GM12878 (cell line): ENCODE results near the gene PPFIA3. TPM values are rescaled to one million over a fixed set of nuclear protein-coding genes. Genes with fewer than 3 reads are reported as not detected.
A peak's percentile ranks its signal among the peaks of the same experiment; 100 is the strongest.

Experiments used
- ATAC-seq: fragments of 200-7000 bp; cut with Tn5 transposase; 3 replicates; pipeline ENCODE4 v1.9.1; 2020; ENCODE audit warnings: mild to moderate bottlenecking, moderate library complexity
- BruUV-seq: library from RNA; stranded (reverse); fragments of 400-500 nt; replicated peaks from 2 replicates; lab custom pipeline; 2021; lab: Mats Ljungman, UMichigan
- CTCF ChIA-PET: fragments of 300-600 bp; sonication (Branson Sonifier 250); formaldehyde crosslinking; extraction: SDS; loops from one replicate; lab custom pipeline; 2021; ENCODE audit warnings: inconsistent platforms; lab: Yijun Ruan, JAX
- POLR2A ChIA-PET: fragments of 350-600 bp; formaldehyde crosslinking; extraction: SDS; loops from one replicate; lab custom pipeline; 2021; ENCODE audit warnings: inconsistent platforms; lab: Charles Lee
- RAD21 ChIA-PET: fragments of 300-600 bp; sonication (Branson Sonifier 250); formaldehyde crosslinking; loops from one replicate; lab custom pipeline; 2023; ENCODE audit warnings: antibody characterized with exemption; ENCODE audit not compliant: unreplicated experiment; lab: Charles Lee
- SMC1A ChIA-PET: fragments of 300-600 bp; sonication (Branson Sonifier 250); formaldehyde crosslinking; loops from one replicate; lab custom pipeline; 2023; ENCODE audit not compliant: unreplicated experiment, uncharacterized antibody; lab: Charles Lee
- DNase-seq: peaks from one replicate; pipeline ENCODE4 v3.0.0-alpha.2; 2011; ENCODE audit warnings: low read depth, low spot score
- FAIRE-seq: peaks from 3 replicates; lab custom pipeline; 2011; peaks lifted over from hg19 to GRCh38; lab: Jason Lieb, UNC
- H2AFZ ChIP-seq: 2 replicates; pipeline ENCODE4 v1.6.0; 2011; ENCODE audit warnings: low read depth, low read length, control low read depth; ENCODE audit not compliant: control insufficient read depth
- H3K27ac ChIP-seq: 2 replicates; pipeline ENCODE4 v1.5.1; 2011; ENCODE audit warnings: control low read depth; ENCODE audit not compliant: control insufficient read depth, insufficient read depth
- H3K27me3 ChIP-seq, 2 experiments: replicated peaks in 1 of 2; 2 replicates each; pipeline versions ENCODE4 v1.6.0 to v1.6.1; 2011; ENCODE audit warnings: low read length in 1 of 2; ENCODE audit not compliant: control insufficient read depth in 2 of 2, insufficient read depth in 2 of 2
- H3K36me3 ChIP-seq, 2 experiments: 2 replicates each; pipeline ENCODE4 v1.5.1; 2011; ENCODE audit warnings: low read length in 1 of 2; ENCODE audit not compliant: control insufficient read depth in 2 of 2, insufficient read depth in 2 of 2
- H3K4me1 ChIP-seq: 2 replicates; pipeline ENCODE4 v1.6.1; 2011; ENCODE audit warnings: mild to moderate bottlenecking, low read length, moderate library complexity, mixed read lengths; ENCODE audit not compliant: control insufficient read depth, insufficient read depth
- H3K4me2 ChIP-seq: 2 replicates; pipeline ENCODE4 v1.6.0; 2011; ENCODE audit warnings: control low read depth; ENCODE audit not compliant: control insufficient read depth, insufficient read depth
- H3K4me3 ChIP-seq: fragments of 200-600 bp; sonication (generic); 2 replicates; pipeline ENCODE4 v1.5.1; 2016
- H3K79me2 ChIP-seq: 2 replicates; pipeline ENCODE4 v1.6.0; 2011; ENCODE audit warnings: low read length; ENCODE audit not compliant: control insufficient read depth, insufficient read depth
- H3K9ac ChIP-seq: 2 replicates; pipeline ENCODE4 v1.8.0; 2011; ENCODE audit warnings: low read length, control low read depth, mixed read lengths; ENCODE audit not compliant: control insufficient read depth, insufficient read depth
- H3K9me3 ChIP-seq: replicated peaks from 3 replicates; pipeline ENCODE4 v1.5.1; 2011; ENCODE audit warnings: mild to moderate bottlenecking, low read length; ENCODE audit not compliant: control insufficient read depth, insufficient read depth
- H4K20me1 ChIP-seq: 2 replicates; pipeline ENCODE4 v1.6.0; 2011; ENCODE audit not compliant: control insufficient read depth, insufficient read depth
- E2F8 ChIP-seq: fragments of 450-650 bp; IDR thresholded peaks from 2 replicates; pipeline ENCODE4 v1.6.1; 2018; ENCODE audit warnings: mild to moderate bottlenecking, low read depth, moderate library complexity; ENCODE audit not compliant: partially characterized antibody
- ETV6 ChIP-seq, 2 experiments: fragments of 450-650 bp in 1 of 2; IDR thresholded peaks in 1 of 2; conservative IDR thresholded peaks in 1 of 2; 2 replicates each; pipeline ENCODE4 v1.6.1; 2014; ENCODE audit warnings: antibody characterized with exemption in 1 of 2, borderline replicate concordance in 1 of 2, low read depth in 1 of 2, mild to moderate bottlenecking in 1 of 2, moderate library complexity in 1 of 2
- MLLT1 ChIP-seq: fragments of 450-650 bp; IDR thresholded peaks from 2 replicates; pipeline ENCODE4 v1.6.1; 2016; ENCODE audit warnings: mild to moderate bottlenecking
- RAD51 ChIP-seq: fragments of 450-650 bp; IDR thresholded peaks from 2 replicates; pipeline ENCODE4 v1.6.1; 2016; ENCODE audit warnings: moderate library complexity, mild to moderate bottlenecking, inconsistent platforms
- REST ChIP-seq: IDR thresholded peaks from 2 replicates; pipeline ENCODE4 v1.6.1; 2012; ENCODE audit warnings: mild to moderate bottlenecking, low read depth, low read length
- USF1 ChIP-seq: IDR thresholded peaks from 2 replicates; pipeline ENCODE4 v1.6.1; 2011; ENCODE audit warnings: borderline replicate concordance, low read depth, mild to moderate bottlenecking, moderate library complexity, mixed read lengths, low read length; ENCODE audit not compliant: insufficient read depth; ENCODE audit errors: extremely low read length
- WGBS: methylation state at CpG from one replicate; pipeline ENCODE4 v1.1.6; 2016; ENCODE audit warnings: low lambda C conversion rate; ENCODE audit not compliant: insufficient replicate concordance, insufficient coverage; ENCODE audit errors: missing lambda C conversion rate; 5-methylcytosine and 5-hydroxymethylcytosine counted together
- in situ Hi-C: fragments of 300-500 bp; cut with MboI; formaldehyde crosslinking; loops from 9 replicates; pipeline ENCODE4 v1.14.3; 2018; ENCODE audit warnings: mixed read lengths
- intact Hi-C: fragments of 100-400 bp; cut with micrococcal nuclease; formaldehyde crosslinking; loops from one replicate; pipeline ENCODE4 v1.14.2; 2022; ENCODE audit not compliant: unreplicated experiment
- polyA plus RNA-seq, 11 experiments: library from polyadenylated mRNA; depleted of rRNA in 4 of 11; unstranded in 6 of 11; stranded (reverse) in 5 of 11; fragments of >200 nt; fragmentation: Nextera tagmentation in 4 of 11; fragmentation: Illumina TruSeq in 1 of 11; extraction: Ambion mirVana in 4 of 11; extraction: Trizol in 1 of 11; gene quantifications; 1 replicate in 1 of 11; 2 replicates in 10 of 11; pipeline versions ENCODE4 v1.2.1 to v1.2.3, GENCODE V29; 2011 to 2016; ENCODE audit warnings: inconsistent platforms in 2 of 11, missing spikeins in 2 of 11, low read depth in 1 of 11
- total RNA-seq, 4 experiments: library from RNA; depleted of rRNA in 3 of 4; stranded (reverse); fragments of >200 nt in 3 of 4; fragmentation: Illumina TruSeq in 1 of 4; extraction: Trizol in 1 of 4; gene quantifications; 2 replicates each; pipeline versions ENCODE4 v1.2.1 to v1.2.3, GENCODE V29; 2013 to 2021

The PPFIA3 gene
- total and polyA plus RNA-seq, 10 of the 15 experiments (the other 5 are each of a cell fraction or from before 2014, with no cell fraction given), result 0.11 to 1.7 (median 0.73) TPM; not detected in 3

GRCh38 chr19:49081273-49081672 lies 38.1 kb upstream of the PPFIA3 start (continued):
- TF ChIP-seq REST (no peak), E2F8 (no peak)

- ChIA-PET SMC1A (no interaction called here), CTCF (no interaction called here), RAD21 (no interaction called here), POLR2A (no interaction called here)
- TF ChIP-seq USF1 (no peak), RAD51 (0 out of 2 replicates have a peak, but pooled peaks have one; percentile 40), ETV6 (conservative IDR thresholded peaks at IDR 0.05 in 1 of 2, IDR thresholded peaks at IDR 0.05 in 1 of 2; ENCODE audit: borderline replicate concordance in 1 of 2, low read depth in 1 of 2) (no peak), MLLT1 (peak; percentile 83)
- no peak for DNase-seq
- intact Hi-C loops (no loop called here), in situ Hi-C loops (no loop called here)
- no TSS peak for BruUV-seq
- H3K9ac ChIP-seq, result peak overlapping the region; percentile 9; the same call in 1 of the 2 replicates
- peak overlapping the region; percentile 68 for H3K4me3 ChIP-seq
- FAIRE-seq, result no peak
- peaks cover 4% of the 10 kb centered on the region; the same call in 1 of the 2 replicates for H3K4me1 ChIP-seq
- peaks cover 37% of the 10 kb centered on the region for H3K79me2 ChIP-seq
- H3K27ac ChIP-seq, result peak overlapping the region; percentile 87
- peak overlapping the region; percentile 87 for H2AFZ ChIP-seq
- H4K20me1 ChIP-seq, result 0 out of 2 replicates have a peak, but pooled peaks cover 3% of the 10 kb centered on the region
- no peaks in the 10 kb centered on the region for H3K27me3 ChIP-seq
- peak overlapping the region; percentile 51 for H3K4me2 ChIP-seq
- peaks cover 2 to 10% of the 10 kb centered on the region in 2 experiments for H3K36me3 ChIP-seq
- no peaks in the 10 kb centered on the region; the same call in 2 of the 3 replicates for H3K9me3 ChIP-seq
- WGBS, result 66% methylated on average over 26 of the region's 26 CpGs
- ATAC-seq, result no peak
Measured at GRCh38 chr19:49084206-49085019, 34.9 kb upstream of the PPFIA3 start.
